B cell (primary cell): ENCODE data around the gene NCSTN. TPM values are rescaled to one million over a fixed set of nuclear protein-coding genes. Genes with fewer than 3 reads are reported as not detected.

Source experiments
- ATAC-seq: fragments of 200-7000 bp; cut with Tn5 transposase; one replicate; pipeline ENCODE4 v1.10.0; 2021; ENCODE audit warnings: low read depth, mild to moderate bottlenecking, moderate number of reproducible peaks, moderate library complexity
- CTCF ChIA-PET: fragments of 350-600 bp; sonication (Branson Sonifier 250); formaldehyde crosslinking; loops from one replicate; lab custom pipeline; 2021; ENCODE audit warnings: antibody characterized with exemption, inconsistent platforms; lab: Charles Lee
- POLR2A ChIA-PET: fragments of 350-600 bp; sonication (Branson Sonifier 250); formaldehyde crosslinking; loops from one replicate; lab custom pipeline; 2021; ENCODE audit warnings: antibody characterized with exemption; lab: Charles Lee
- DNase-seq: peaks from one replicate; pipeline ENCODE4 v3.0.0; 2013
- H2AFZ ChIP-seq: 2 replicates; pipeline ENCODE4 v1.6.1; 2012; ENCODE audit warnings: mild to moderate bottlenecking, low read depth, low read length; ENCODE audit not compliant: insufficient read depth, poor library complexity, severe bottlenecking
- H3K27ac ChIP-seq, 2 donors: 1 replicate in 1 of 2; 2 replicates in 1 of 2; pipeline ENCODE4 v1.5.1; 2012 to 2013; ENCODE audit warnings: low read length in 2 of 2, mild to moderate bottlenecking in 2 of 2, moderate library complexity in 1 of 2
- H3K27me3 ChIP-seq, 4 experiments: fragments of 200-600 bp in 1 of 4; sonication (generic) in 1 of 4; replicated peaks in 1 of 4; 1 replicate in 2 of 4; 2 replicates in 2 of 4; pipeline versions ENCODE4 v1.6.1 to v1.7.0; 2013 to 2016; ENCODE audit warnings: low read length in 3 of 4, mild to moderate bottlenecking in 2 of 4, mixed read lengths in 1 of 4, moderate library complexity in 1 of 4; ENCODE audit not compliant: insufficient read depth in 4 of 4, control insufficient read depth in 3 of 4; ENCODE audit errors: control extremely low read depth in 1 of 4
- H3K36me3 ChIP-seq, 2 experiments: replicated peaks in 1 of 2; 1 replicate in 1 of 2; 2 replicates in 1 of 2; pipeline versions ENCODE4 v1.6.1 to v1.7.1; 2013; ENCODE audit warnings: low read length in 1 of 2; ENCODE audit not compliant: insufficient read depth in 2 of 2, control insufficient read depth in 1 of 2; ENCODE audit errors: control extremely low read depth in 1 of 2, extremely low read depth in 1 of 2
- H3K4me1 ChIP-seq, 2 donors: fragments of 200-600 bp in 1 of 2; sonication (generic) in 1 of 2; 1 replicate in 1 of 2; 2 replicates in 1 of 2; pipeline versions ENCODE4 v1.5.1 to v1.6.1; 2013 to 2017; ENCODE audit warnings: low read length in 2 of 2; ENCODE audit not compliant: control insufficient read depth in 2 of 2, insufficient read depth in 2 of 2
- H3K4me2 ChIP-seq: replicated peaks from 2 replicates; pipeline ENCODE3; 2012; ENCODE audit warnings: mild to moderate bottlenecking, low read depth, low read length; ENCODE audit not compliant: poor library complexity, severe bottlenecking
- H3K4me3 ChIP-seq, 5 experiments: fragments of 200-600 bp in 1 of 5; sonication (generic) in 1 of 5; 1 replicate in 3 of 5; 2 replicates in 2 of 5; pipeline versions ENCODE4 v1.5.1 to v1.7.0; 2011 to 2016; ENCODE audit warnings: low read length in 4 of 5, mild to moderate bottlenecking in 4 of 5, low read depth in 2 of 5, control low read depth in 1 of 5, moderate library complexity in 1 of 5; ENCODE audit not compliant: insufficient read depth in 1 of 5; ENCODE audit errors: control extremely low read depth in 1 of 5, extremely low read depth in 1 of 5
- H3K79me2 ChIP-seq: fragments of 200-600 bp; sonication (generic); one replicate; pipeline ENCODE4 v1.6.0; 2016; ENCODE audit warnings: low read length; ENCODE audit not compliant: control insufficient read depth, insufficient read depth
- H3K9ac ChIP-seq: fragments of 200-600 bp; sonication (generic); 2 replicates; pipeline ENCODE4 v1.6.1; 2017; ENCODE audit warnings: mild to moderate bottlenecking, low read length, moderate library complexity
- H3K9me3 ChIP-seq, 3 donors: one replicate each; pipeline versions ENCODE4 v1.6.1 to v1.7.1; 2013; ENCODE audit warnings: low read length in 2 of 3; ENCODE audit not compliant: control insufficient read depth in 2 of 3, insufficient read depth in 1 of 3; ENCODE audit errors: control extremely low read depth in 1 of 3
- H4K20me1 ChIP-seq: 2 replicates; pipeline ENCODE4 v1.6.0; 2012; ENCODE audit warnings: mild to moderate bottlenecking, low read length; ENCODE audit not compliant: insufficient read depth, control insufficient read depth, poor library complexity, severe bottlenecking
- H3K27ac Mint-ChIP-seq: one replicate; pipeline ENCODE4 v1.8.0; 2021; ENCODE audit warnings: mixed read lengths
- H3K27me3 Mint-ChIP-seq: one replicate; pipeline ENCODE4 v1.8.0; 2021; ENCODE audit warnings: mixed read lengths
- H3K4me1 Mint-ChIP-seq: one replicate; pipeline ENCODE4 v1.8.0; 2021; ENCODE audit warnings: mixed read lengths
- H3K4me3 Mint-ChIP-seq: one replicate; pipeline ENCODE4 v1.8.0; 2021; ENCODE audit warnings: mixed read lengths
- H3K9me3 Mint-ChIP-seq: one replicate; pipeline ENCODE4 v1.8.0; 2022; ENCODE audit warnings: mixed read lengths; ENCODE audit not compliant: insufficient read depth
- EZH2 ChIP-seq: IDR thresholded peaks from 2 replicates; pipeline ENCODE4 v1.6.1; 2012; ENCODE audit warnings: borderline replicate concordance, low read depth, mild to moderate bottlenecking, moderate library complexity, low read length; ENCODE audit not compliant: insufficient read depth, poor library complexity, severe bottlenecking
- WGBS: methylation state at CpG from one replicate; pipeline ENCODE4 v1.1.5; 2013; ENCODE audit warnings: missing lambda C conversion rate; ENCODE audit not compliant: insufficient coverage; 5-methylcytosine and 5-hydroxymethylcytosine counted together
- intact Hi-C: fragments of 100-400 bp; cut with micrococcal nuclease; formaldehyde crosslinking; loops from one replicate; pipeline ENCODE4 v1.10.0; 2022
- polyA plus RNA-seq: library from polyadenylated mRNA; depleted of rRNA; stranded (reverse); fragments of >200 nt; gene quantifications from 2 replicates; pipeline ENCODE4 v1.2.3, GENCODE V29; 2012
- small RNA-seq: library from RNA; depleted of rRNA; stranded (forward); fragments of <200 nt; gene quantifications from one replicate; pipeline ENCODE3, GENCODE V24; 2012; ENCODE audit warnings: low replicate concordance, low read depth; ENCODE audit not compliant: insufficient read length
- total RNA-seq, 2 donors: library from RNA; stranded (reverse); fragments of 120-200 nt in 1 of 2; gene quantifications; 1 replicate in 1 of 2; 2 replicates in 1 of 2; pipeline versions ENCODE4 v1.2.3 to v1.2.4, GENCODE V29; 2013 to 2022
- TF ChIP-seq, protein P1 (sequence below): fragments of 200-600 bp; IDR thresholded peaks from one replicate; pipeline ENCODE4 v1.8.0; 2022; ENCODE audit warnings: antibody characterized with exemption, mild to moderate bottlenecking

The NCSTN gene
- total and polyA plus RNA-seq, 2 donors (not counting 1 experiment from before 2014, with no cell fraction given): 95.1 to 110 TPM

DNA sequence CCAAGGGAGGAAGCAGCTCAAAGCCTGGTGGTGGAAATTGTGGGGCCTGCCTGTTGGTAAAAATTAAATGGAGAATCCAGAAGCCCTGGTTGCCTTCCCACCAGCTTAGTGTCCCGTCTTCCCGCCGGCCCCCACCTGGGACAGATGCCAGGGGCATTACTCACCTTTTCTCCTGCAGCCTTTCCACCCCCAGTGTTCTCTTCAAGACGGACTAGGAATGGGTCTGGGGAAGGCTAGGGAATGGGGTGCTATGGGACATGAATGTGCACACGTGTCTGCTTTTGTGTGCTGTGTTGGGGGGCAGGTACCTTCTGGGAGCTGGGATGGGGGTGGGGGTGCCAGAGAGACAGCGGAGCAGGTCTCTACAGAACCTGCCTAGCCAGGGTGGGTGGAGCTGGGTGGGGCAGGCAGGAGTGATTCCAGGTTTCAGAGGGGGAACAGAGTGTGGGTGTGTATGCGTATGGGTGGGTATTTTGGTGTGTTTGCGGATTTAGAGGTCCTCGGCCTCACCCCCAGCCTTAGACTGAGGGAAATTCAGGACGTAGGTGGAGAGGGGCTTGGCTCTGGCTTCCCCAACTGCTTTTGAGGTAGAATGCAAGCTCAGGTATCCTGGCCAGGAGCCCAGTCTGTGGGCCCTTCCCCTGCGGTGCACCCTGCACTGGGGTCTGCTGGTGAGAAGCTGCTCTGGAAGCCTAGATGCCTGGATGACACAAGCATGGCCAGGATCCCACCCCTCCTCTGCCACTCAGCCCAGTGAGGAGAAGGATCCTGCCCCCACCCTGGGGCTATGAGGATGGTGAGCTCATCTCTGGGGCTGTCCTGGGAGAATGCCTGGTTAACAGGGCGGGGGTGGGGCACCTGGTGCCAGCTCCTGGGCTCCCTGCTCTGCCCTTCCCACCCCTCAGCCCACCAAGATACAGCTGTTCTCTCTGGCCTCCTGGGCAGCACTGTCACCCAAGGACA, 64.9 kb downstream of the NCSTN start:
- Histone ChIP-seq H3K36me3 (no peaks in the 10 kb centered on the region), H2AFZ (no peak overlapping the region), H4K20me1 (no peaks in the 10 kb centered on the region), H3K4me3 (no peak overlapping the region), H3K4me1 (no peaks in the 10 kb centered on the region), H3K79me2 (no peaks in the 10 kb centered on the region), H3K9me3 (no peaks in the 10 kb centered on the region), H3K4me2 (no peak overlapping the region), H3K27ac (no peak overlapping the region), H3K9ac (no peak overlapping the region), H3K27me3 (no peaks in the 10 kb centered on the region)
- Mint-ChIP-seq H3K9me3 (no peaks in the 10 kb centered on the region), H3K27ac (no peak overlapping the region), H3K4me1 (peaks cover 17% of the 10 kb centered on the region), H3K4me3 (no peak overlapping the region), H3K27me3 (no peaks in the 10 kb centered on the region)
- POLR2A ChIA-PET: no interaction called here
- 97% methylated on average over 8 of the region's 12 CpGs for WGBS
- TF ChIP-seq, protein P1, sequence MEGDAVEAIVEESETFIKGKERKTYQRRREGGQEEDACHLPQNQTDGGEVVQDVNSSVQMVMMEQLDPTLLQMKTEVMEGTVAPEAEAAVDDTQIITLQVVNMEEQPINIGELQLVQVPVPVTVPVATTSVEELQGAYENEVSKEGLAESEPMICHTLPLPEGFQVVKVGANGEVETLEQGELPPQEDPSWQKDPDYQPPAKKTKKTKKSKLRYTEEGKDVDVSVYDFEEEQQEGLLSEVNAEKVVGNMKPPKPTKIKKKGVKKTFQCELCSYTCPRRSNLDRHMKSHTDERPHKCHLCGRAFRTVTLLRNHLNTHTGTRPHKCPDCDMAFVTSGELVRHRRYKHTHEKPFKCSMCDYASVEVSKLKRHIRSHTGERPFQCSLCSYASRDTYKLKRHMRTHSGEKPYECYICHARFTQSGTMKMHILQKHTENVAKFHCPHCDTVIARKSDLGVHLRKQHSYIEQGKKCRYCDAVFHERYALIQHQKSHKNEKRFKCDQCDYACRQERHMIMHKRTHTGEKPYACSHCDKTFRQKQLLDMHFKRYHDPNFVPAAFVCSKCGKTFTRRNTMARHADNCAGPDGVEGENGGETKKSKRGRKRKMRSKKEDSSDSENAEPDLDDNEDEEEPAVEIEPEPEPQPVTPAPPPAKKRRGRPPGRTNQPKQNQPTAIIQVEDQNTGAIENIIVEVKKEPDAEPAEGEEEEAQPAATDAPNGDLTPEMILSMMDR: no peak
- no peak for TF ChIP-seq EZH2
- intact Hi-C loops: no loop called here
- ATAC-seq: no peak
- DNase-seq: no peak
- CTCF ChIA-PET: no interaction called here

Small RNA genes within 50 kb of the gene (small RNA-seq; reads per million reads assigned to genes)
- gene RF00019: not detected
- not detected for gene RNU4-42P

Other genes with a start within 250 kb of the NCSTN start
- 33.5 and 37.2 TPM in 2 replicates for gene IGSF8, start 244.8 kb upstream of the NCSTN start, total RNA-seq
- 45.8 and 56.0 TPM in 2 replicates for gene IGSF8, start 244.8 kb upstream of the NCSTN start, polyA plus RNA-seq
- not detected in 2 replicates for gene ATP1A2, start 227.6 kb upstream of the NCSTN start, total RNA-seq
- gene ATP1A2, start 227.6 kb upstream of the NCSTN start, polyA plus RNA-seq: not detected in 2 replicates
- gene ATP1A4, start 191.8 kb upstream of the NCSTN start, total RNA-seq: not detected in 2 replicates
- 0.12 TPM in 1 of 2 replicates, not detected in the other for gene ATP1A4, start 191.8 kb upstream of the NCSTN start, polyA plus RNA-seq
- gene CASQ1, start 152.8 kb upstream of the NCSTN start, total RNA-seq: not detected in 2 replicates
- gene CASQ1, start 152.8 kb upstream of the NCSTN start, polyA plus RNA-seq: not detected in 2 replicates
- 76.7 and 81.7 TPM in 2 replicates for gene PEA15, start 138.0 kb upstream of the NCSTN start, total RNA-seq
- gene PEA15, start 138.0 kb upstream of the NCSTN start, polyA plus RNA-seq: 89.9 and 91.4 TPM in 2 replicates
- 247 and 266 TPM in 2 replicates for gene DCAF8, start 80.8 kb upstream of the NCSTN start, total RNA-seq
- gene DCAF8, start 80.8 kb upstream of the NCSTN start, polyA plus RNA-seq: 194 and 250 TPM in 2 replicates
- 56.0 and 58.4 TPM in 2 replicates for gene PEX19, start 58.2 kb upstream of the NCSTN start, total RNA-seq
- 17.9 and 20.3 TPM in 2 replicates for gene PEX19, start 58.2 kb upstream of the NCSTN start, polyA plus RNA-seq
- 168 and 180 TPM in 2 replicates for gene COPA, start 133 bp upstream of the NCSTN start, total RNA-seq
- 37.9 and 39.1 TPM in 2 replicates for gene COPA, start 133 bp upstream of the NCSTN start, polyA plus RNA-seq
- 0.39 and 0.63 TPM in 2 replicates for gene NHLH1, start 23.7 kb downstream of the NCSTN start, total RNA-seq
- 0.27 and 0.39 TPM in 2 replicates for gene NHLH1, start 23.7 kb downstream of the NCSTN start, polyA plus RNA-seq
- 14.4 and 14.5 TPM in 2 replicates for gene VANGL2, start 57.2 kb downstream of the NCSTN start, total RNA-seq
- gene VANGL2, start 57.2 kb downstream of the NCSTN start, polyA plus RNA-seq: 0.48 and 0.75 TPM in 2 replicates
- 64.8 and 64.9 TPM in 2 replicates for gene SLAMF6, start 179.9 kb downstream of the NCSTN start, total RNA-seq
- 50.5 and 79.6 TPM in 2 replicates for gene SLAMF6, start 179.9 kb downstream of the NCSTN start, polyA plus RNA-seq
- gene CD84, start 236.1 kb downstream of the NCSTN start, total RNA-seq: 58.5 and 63.9 TPM in 2 replicates
- gene CD84, start 236.1 kb downstream of the NCSTN start, polyA plus RNA-seq: 19.8 and 20.4 TPM in 2 replicates